Liver (tissue), 9 donors: ENCODE data around the gene RNFT2. TPM values are rescaled to one million over a fixed set of nuclear protein-coding genes. Genes with fewer than 3 reads are reported as not detected.

Experiments used
- DNase-seq: peaks from one replicate; pipeline ENCODE4 v3.0.0-alpha.2; 2017; ENCODE audit warnings: low spot score
- H3K27ac ChIP-seq, 2 donors: one replicate each; pipeline ENCODE4 v1.7.0; 2013; ENCODE audit warnings: inconsistent platforms in 2 of 2, low read length in 2 of 2, control low read depth in 1 of 2, low read depth in 1 of 2, mild to moderate bottlenecking in 1 of 2
- H3K27me3 ChIP-seq, 4 donors: one replicate each; pipeline versions ENCODE4 v1.6.1 to v1.7.0; 2013; ENCODE audit warnings: low read length in 3 of 4, inconsistent platforms in 1 of 4, mild to moderate bottlenecking in 1 of 4, moderate library complexity in 1 of 4; ENCODE audit not compliant: control insufficient read depth in 4 of 4, insufficient read depth in 4 of 4
- H3K36me3 ChIP-seq, 4 donors: one replicate each; pipeline versions ENCODE4 v1.6.1 to v1.7.0; 2013; ENCODE audit warnings: low read length in 3 of 4, mild to moderate bottlenecking in 3 of 4, low read depth in 1 of 4, moderate library complexity in 1 of 4; ENCODE audit not compliant: control insufficient read depth in 4 of 4, insufficient read depth in 3 of 4
- H3K4me1 ChIP-seq, 4 donors: one replicate each; pipeline versions ENCODE4 v1.6.1 to v1.7.0; 2013; ENCODE audit warnings: low read length in 3 of 4, mild to moderate bottlenecking in 3 of 4, moderate library complexity in 1 of 4; ENCODE audit not compliant: control insufficient read depth in 4 of 4, insufficient read depth in 4 of 4
- H3K4me3 ChIP-seq, 3 donors: one replicate each; pipeline versions ENCODE4 v1.6.1 to v1.7.0; 2013; ENCODE audit warnings: low read length in 3 of 3, control low read depth in 1 of 3, low read depth in 1 of 3, mild to moderate bottlenecking in 1 of 3
- H3K9ac ChIP-seq, 2 donors: one replicate each; pipeline ENCODE4 v1.7.0; 2013; ENCODE audit warnings: low read length in 2 of 2, mild to moderate bottlenecking in 2 of 2, moderate library complexity in 2 of 2, control low read depth in 1 of 2, low read depth in 1 of 2
- H3K9me3 ChIP-seq, 4 donors: one replicate each; pipeline versions ENCODE4 v1.6.1 to v1.7.0; 2013; ENCODE audit warnings: low read length in 3 of 4; ENCODE audit not compliant: control insufficient read depth in 4 of 4
- EGR1 ChIP-seq, 2 donors: IDR thresholded peaks; 2 replicates each; pipeline ENCODE4 v1.6.1; 2016 to 2018; ENCODE audit warnings: antibody characterized with exemption in 2 of 2, low read depth in 2 of 2
- FOXA1 ChIP-seq: IDR thresholded peaks from 2 replicates; pipeline ENCODE4 v1.6.1; 2016; ENCODE audit warnings: antibody characterized with exemption
- FOXA2 ChIP-seq: IDR thresholded peaks from 2 replicates; pipeline ENCODE4 v1.6.1; 2016; ENCODE audit warnings: antibody characterized with exemption
- GABPA ChIP-seq, 2 donors: IDR thresholded peaks in 1 of 2; conservative IDR thresholded peaks in 1 of 2; 2 replicates each; pipeline ENCODE4 v1.6.1; 2016; ENCODE audit warnings: antibody characterized with exemption in 2 of 2, mild to moderate bottlenecking in 1 of 2, moderate library complexity in 1 of 2
- HNF4A ChIP-seq, 2 donors: conservative IDR thresholded peaks; 2 replicates each; pipeline ENCODE4 v1.6.1; 2016; ENCODE audit warnings: antibody characterized with exemption in 2 of 2, mild to moderate bottlenecking in 2 of 2
- HNF4G ChIP-seq: IDR thresholded peaks from 2 replicates; pipeline ENCODE4 v1.6.1; 2016; ENCODE audit warnings: antibody characterized with exemption
- JUND ChIP-seq, 2 donors: IDR thresholded peaks; 2 replicates each; pipeline ENCODE4 v1.6.1; 2016; ENCODE audit warnings: antibody characterized with exemption in 2 of 2
- NR2F2 ChIP-seq: IDR thresholded peaks from 2 replicates; pipeline ENCODE4 v1.6.1; 2016; ENCODE audit warnings: antibody characterized with exemption
- RAD21 ChIP-seq, 2 donors: IDR thresholded peaks; 2 replicates each; pipeline ENCODE4 v1.6.1; 2016; ENCODE audit warnings: antibody characterized with exemption in 2 of 2, mild to moderate bottlenecking in 2 of 2
- RXRA ChIP-seq, 2 donors: IDR thresholded peaks; 2 replicates each; pipeline ENCODE4 v1.6.1; 2017 to 2018; ENCODE audit warnings: antibody characterized with exemption in 2 of 2, mild to moderate bottlenecking in 1 of 2
- SP1 ChIP-seq: IDR thresholded peaks from 2 replicates; pipeline ENCODE4 v1.6.1; 2018; ENCODE audit warnings: antibody characterized with exemption, mild to moderate bottlenecking
- TAF1 ChIP-seq: conservative IDR thresholded peaks from 2 replicates; pipeline ENCODE4 v1.6.1; 2016; ENCODE audit warnings: antibody characterized with exemption, mild to moderate bottlenecking
- YY1 ChIP-seq: IDR thresholded peaks from 2 replicates; pipeline ENCODE4 v1.6.1; 2016; ENCODE audit warnings: antibody characterized with exemption, mild to moderate bottlenecking
- WGBS: extraction: QIAGEN DNeasy Blood & Tissue Kit; methylation state at CpG from one replicate; pipeline ENCODE4 v1.1.7; 2013; 5-methylcytosine and 5-hydroxymethylcytosine counted together
- polyA plus RNA-seq, 2 donors: library from polyadenylated mRNA; stranded (reverse) in 1 of 2; unstranded in 1 of 2; fragments of 200-250 nt in 1 of 2; fragments of >200 nt in 1 of 2; fragmentation: Nextera tagmentation in 1 of 2; extraction: Ambion mirVana in 1 of 2; gene quantifications; one replicate each; pipeline versions ENCODE4 v1.2.1 to v1.2.3, GENCODE V29; 2013 to 2015
- total RNA-seq, 2 donors: library from RNA; depleted of rRNA; stranded (reverse); fragments of >200 nt; gene quantifications; one replicate each; pipeline ENCODE4 v1.2.3, GENCODE V29; 2014
- TF ChIP-seq, protein P1 (sequence below): fragments of 150-350 bp; IDR thresholded peaks from 2 replicates; pipeline ENCODE4 v1.5.1; 2017; ENCODE audit warnings: improper control_type of control experiment, low read depth, low read length; ENCODE audit not compliant: missing input control
- TF ChIP-seq, protein P2 (sequence below): IDR thresholded peaks from 2 replicates; pipeline ENCODE4 v1.6.1; 2016; ENCODE audit warnings: antibody characterized with exemption
- TF ChIP-seq, protein P3 (sequence below): IDR thresholded peaks from 2 replicates; pipeline ENCODE4 v1.6.1; 2016; ENCODE audit warnings: antibody characterized with exemption
- TF ChIP-seq, protein P4 (sequence below): IDR thresholded peaks from 2 replicates; pipeline ENCODE4 v1.6.1; 2016; ENCODE audit warnings: antibody characterized with exemption, mild to moderate bottlenecking
- TF ChIP-seq, protein P5 (sequence below): IDR thresholded peaks from 2 replicates; pipeline ENCODE4 v1.6.1; 2016; ENCODE audit warnings: antibody characterized with exemption
- donor health status: healthy.
- donor health status: healthy.
- donor health status: healthy.
- donor health status: healthy.
- donor health status: healthy.

RNFT2 gene
- total and polyA plus RNA-seq, 4 donors, result 0.13 to 1.4 (median 0.19) TPM

DNA sequence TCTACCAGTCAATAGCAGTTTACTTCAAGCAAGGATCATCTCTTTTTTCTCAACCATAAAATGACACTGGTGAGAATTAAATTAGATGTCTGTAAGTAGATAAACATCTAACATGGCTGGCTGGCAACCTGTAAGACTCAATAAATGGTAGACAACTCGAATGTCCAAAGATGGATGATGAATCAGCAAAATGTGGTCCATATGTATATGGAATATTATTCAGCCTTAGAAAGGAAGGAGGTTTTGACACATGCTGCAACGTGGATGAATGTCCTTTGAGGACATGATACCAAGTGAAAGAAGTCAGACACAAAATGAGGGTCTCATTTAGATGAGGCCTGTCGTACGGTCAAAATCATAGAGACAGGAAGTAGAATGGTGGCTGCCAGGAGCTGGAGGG, 46.5 kb upstream of the RNFT2 start:
- DNase-seq, result no peak
- 86% methylated on average over 4 of the region's 4 CpGs for WGBS
- Histone ChIP-seq H3K9me3 (no peaks in the 10 kb centered on the region), H3K36me3 (no peaks in the 10 kb centered on the region), H3K4me3 (no peak overlapping the region), H3K4me1 (peaks cover 0 to 23% (median 17%) of the 10 kb centered on the region in 4 donors), H3K27ac (no peak overlapping the region), H3K9ac (no peak overlapping the region), H3K27me3 (no peaks in the 10 kb centered on the region)
- TF ChIP-seq GABPA (IDR thresholded peaks at IDR 0.05 in 1 of 2, conservative IDR thresholded peaks at IDR 0.05 in 1 of 2) (no peak), RXRA (IDR thresholded peaks at IDR 0.05) (no peak), EGR1 (IDR thresholded peaks at IDR 0.05; ENCODE audit: low read depth in 2 of 2) (no peak)

DNA sequence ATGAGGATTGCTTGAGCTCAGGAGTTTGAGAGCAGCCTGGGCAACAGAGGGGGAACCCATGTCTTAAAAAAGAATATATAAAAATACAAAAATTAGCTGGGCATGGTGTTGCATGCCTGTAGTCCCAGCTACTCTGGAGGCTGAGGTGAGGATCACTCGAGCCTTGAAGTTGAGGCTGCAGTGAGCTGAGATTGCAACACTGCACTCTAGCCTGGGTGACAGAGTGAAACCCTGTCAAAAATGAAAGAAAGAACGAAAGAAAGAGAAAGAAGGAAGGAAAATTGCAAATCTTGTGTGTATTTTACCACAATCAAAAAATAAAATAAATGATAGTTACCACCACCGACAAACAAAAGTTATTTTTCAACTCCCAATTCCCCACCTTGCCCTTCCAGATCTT, 45.5 kb upstream of the RNFT2 start:
- no peak for DNase-seq
- H3K4me3 ChIP-seq, result peak overlapping the region; percentile 39 to 49 (median 47)
- 29% methylated on average over 3 of the region's 3 CpGs for WGBS
- TF ChIP-seq HNF4A (conservative IDR thresholded peaks at IDR 0.05), result no peak
- no peak for TF ChIP-seq RXRA (IDR thresholded peaks at IDR 0.05)
- no peaks in the 10 kb centered on the region for H3K27me3 ChIP-seq
- H3K36me3 ChIP-seq, result no peaks in the 10 kb centered on the region
- peak overlapping the region in 1 of 2 donors; percentile 9 for H3K27ac ChIP-seq
- H3K9ac ChIP-seq, result no peak overlapping the region
- peaks cover 0 to 23% (median 17%) of the 10 kb centered on the region in 4 donors for H3K4me1 ChIP-seq
- H3K9me3 ChIP-seq, result no peaks in the 10 kb centered on the region

DNA sequence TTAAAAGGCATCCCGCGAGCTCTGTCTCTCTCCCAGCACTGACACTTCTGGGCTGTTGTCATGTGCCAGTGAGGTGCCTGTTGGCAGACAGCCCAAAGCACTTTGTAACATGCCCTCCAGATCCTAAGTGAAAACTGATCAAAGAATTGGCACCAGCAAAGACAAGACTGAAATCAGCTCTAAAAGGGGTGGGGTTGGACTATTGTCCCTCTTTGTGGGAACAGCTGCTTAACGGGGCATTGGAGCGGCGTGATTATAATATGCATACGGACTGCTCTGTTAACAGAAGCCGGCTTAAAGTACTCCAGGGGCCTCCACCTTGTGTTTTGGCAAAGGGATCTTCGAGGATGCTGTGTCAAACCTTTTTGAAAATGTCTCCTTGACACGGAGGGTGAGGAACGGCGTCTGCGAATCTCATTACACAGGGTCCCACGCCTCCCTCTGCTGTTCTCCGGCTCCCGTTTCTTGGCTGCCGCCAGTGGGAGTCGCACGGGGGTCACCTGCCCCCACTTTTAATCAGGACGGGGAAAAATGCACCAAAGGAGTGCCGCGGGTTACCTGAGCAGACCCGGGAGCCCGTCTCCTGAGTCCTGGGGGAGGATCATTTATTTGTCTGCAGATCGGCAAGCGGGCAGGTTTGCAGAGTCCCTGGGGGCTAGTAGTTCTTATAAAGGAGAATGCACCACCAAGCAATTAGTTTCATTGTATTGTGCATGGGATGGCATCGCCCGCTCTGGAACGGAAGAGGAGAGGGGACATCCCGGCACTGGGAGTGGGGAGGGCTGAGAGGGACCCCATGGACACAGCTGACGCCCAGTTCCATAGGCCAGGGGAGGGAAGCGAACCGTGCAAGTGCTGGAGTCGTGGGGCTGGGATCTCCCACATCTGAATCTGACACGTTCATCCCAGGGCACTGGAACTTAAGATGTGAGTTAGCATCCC, 44.6 kb upstream of the RNFT2 start:
- 32% methylated on average over 34 of the region's 34 CpGs for WGBS
- Histone ChIP-seq H3K4me1 (peaks cover 0 to 28% (median 25%) of the 10 kb centered on the region in 4 donors), H3K27me3 (no peaks in the 10 kb centered on the region), H3K9me3 (no peaks in the 10 kb centered on the region), H3K4me3 (peak overlapping the region in 2 of 3 donors; percentile 39 to 47), H3K27ac (no peak overlapping the region), H3K36me3 (no peaks in the 10 kb centered on the region), H3K9ac (no peak overlapping the region)
- TF ChIP-seq EGR1 (IDR thresholded peaks at IDR 0.05; ENCODE audit: low read depth in 2 of 2), result no peak
- peak in 1 of 2 donors; percentile 79 for TF ChIP-seq RXRA (IDR thresholded peaks at IDR 0.05)
- peak; percentile 66 for TF ChIP-seq HNF4G
- no peak for TF ChIP-seq TAF1
- no peak for TF ChIP-seq NR2F2
- peak; percentile 38 for TF ChIP-seq YY1
- TF ChIP-seq, protein P1, sequence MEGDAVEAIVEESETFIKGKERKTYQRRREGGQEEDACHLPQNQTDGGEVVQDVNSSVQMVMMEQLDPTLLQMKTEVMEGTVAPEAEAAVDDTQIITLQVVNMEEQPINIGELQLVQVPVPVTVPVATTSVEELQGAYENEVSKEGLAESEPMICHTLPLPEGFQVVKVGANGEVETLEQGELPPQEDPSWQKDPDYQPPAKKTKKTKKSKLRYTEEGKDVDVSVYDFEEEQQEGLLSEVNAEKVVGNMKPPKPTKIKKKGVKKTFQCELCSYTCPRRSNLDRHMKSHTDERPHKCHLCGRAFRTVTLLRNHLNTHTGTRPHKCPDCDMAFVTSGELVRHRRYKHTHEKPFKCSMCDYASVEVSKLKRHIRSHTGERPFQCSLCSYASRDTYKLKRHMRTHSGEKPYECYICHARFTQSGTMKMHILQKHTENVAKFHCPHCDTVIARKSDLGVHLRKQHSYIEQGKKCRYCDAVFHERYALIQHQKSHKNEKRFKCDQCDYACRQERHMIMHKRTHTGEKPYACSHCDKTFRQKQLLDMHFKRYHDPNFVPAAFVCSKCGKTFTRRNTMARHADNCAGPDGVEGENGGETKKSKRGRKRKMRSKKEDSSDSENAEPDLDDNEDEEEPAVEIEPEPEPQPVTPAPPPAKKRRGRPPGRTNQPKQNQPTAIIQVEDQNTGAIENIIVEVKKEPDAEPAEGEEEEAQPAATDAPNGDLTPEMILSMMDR, result no peak
- TF ChIP-seq, protein P2, sequence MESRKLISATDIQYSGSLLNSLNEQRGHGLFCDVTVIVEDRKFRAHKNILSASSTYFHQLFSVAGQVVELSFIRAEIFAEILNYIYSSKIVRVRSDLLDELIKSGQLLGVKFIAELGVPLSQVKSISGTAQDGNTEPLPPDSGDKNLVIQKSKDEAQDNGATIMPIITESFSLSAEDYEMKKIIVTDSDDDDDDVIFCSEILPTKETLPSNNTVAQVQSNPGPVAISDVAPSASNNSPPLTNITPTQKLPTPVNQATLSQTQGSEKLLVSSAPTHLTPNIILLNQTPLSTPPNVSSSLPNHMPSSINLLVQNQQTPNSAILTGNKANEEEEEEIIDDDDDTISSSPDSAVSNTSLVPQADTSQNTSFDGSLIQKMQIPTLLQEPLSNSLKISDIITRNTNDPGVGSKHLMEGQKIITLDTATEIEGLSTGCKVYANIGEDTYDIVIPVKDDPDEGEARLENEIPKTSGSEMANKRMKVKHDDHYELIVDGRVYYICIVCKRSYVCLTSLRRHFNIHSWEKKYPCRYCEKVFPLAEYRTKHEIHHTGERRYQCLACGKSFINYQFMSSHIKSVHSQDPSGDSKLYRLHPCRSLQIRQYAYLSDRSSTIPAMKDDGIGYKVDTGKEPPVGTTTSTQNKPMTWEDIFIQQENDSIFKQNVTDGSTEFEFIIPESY, result no peak
- TF ChIP-seq, protein P3, sequence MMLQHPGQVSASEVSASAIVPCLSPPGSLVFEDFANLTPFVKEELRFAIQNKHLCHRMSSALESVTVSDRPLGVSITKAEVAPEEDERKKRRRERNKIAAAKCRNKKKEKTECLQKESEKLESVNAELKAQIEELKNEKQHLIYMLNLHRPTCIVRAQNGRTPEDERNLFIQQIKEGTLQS, result no peak
- TF ChIP-seq, protein P4, sequence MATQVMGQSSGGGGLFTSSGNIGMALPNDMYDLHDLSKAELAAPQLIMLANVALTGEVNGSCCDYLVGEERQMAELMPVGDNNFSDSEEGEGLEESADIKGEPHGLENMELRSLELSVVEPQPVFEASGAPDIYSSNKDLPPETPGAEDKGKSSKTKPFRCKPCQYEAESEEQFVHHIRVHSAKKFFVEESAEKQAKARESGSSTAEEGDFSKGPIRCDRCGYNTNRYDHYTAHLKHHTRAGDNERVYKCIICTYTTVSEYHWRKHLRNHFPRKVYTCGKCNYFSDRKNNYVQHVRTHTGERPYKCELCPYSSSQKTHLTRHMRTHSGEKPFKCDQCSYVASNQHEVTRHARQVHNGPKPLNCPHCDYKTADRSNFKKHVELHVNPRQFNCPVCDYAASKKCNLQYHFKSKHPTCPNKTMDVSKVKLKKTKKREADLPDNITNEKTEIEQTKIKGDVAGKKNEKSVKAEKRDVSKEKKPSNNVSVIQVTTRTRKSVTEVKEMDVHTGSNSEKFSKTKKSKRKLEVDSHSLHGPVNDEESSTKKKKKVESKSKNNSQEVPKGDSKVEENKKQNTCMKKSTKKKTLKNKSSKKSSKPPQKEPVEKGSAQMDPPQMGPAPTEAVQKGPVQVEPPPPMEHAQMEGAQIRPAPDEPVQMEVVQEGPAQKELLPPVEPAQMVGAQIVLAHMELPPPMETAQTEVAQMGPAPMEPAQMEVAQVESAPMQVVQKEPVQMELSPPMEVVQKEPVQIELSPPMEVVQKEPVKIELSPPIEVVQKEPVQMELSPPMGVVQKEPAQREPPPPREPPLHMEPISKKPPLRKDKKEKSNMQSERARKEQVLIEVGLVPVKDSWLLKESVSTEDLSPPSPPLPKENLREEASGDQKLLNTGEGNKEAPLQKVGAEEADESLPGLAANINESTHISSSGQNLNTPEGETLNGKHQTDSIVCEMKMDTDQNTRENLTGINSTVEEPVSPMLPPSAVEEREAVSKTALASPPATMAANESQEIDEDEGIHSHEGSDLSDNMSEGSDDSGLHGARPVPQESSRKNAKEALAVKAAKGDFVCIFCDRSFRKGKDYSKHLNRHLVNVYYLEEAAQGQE, result no peak
- TF ChIP-seq GABPA (IDR thresholded peaks at IDR 0.05 in 1 of 2, conservative IDR thresholded peaks at IDR 0.05 in 1 of 2), result peak in 1 of 2 donors; percentile 27
- TF ChIP-seq HNF4A (conservative IDR thresholded peaks at IDR 0.05), result peak; percentile 87 to 97
- TF ChIP-seq JUND (IDR thresholded peaks at IDR 0.05), result peak; percentile 14 to 79
- peak; percentile 66 for TF ChIP-seq FOXA2
- peak; percentile 51 for TF ChIP-seq FOXA1
- TF ChIP-seq, protein P5, sequence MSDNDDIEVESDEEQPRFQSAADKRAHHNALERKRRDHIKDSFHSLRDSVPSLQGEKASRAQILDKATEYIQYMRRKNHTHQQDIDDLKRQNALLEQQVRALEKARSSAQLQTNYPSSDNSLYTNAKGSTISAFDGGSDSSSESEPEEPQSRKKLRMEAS, result peak; percentile 59
- TF ChIP-seq RAD21 (IDR thresholded peaks at IDR 0.05), result peak; percentile 33 to 42
- peak; percentile 53 for TF ChIP-seq SP1
- DNase-seq, result no peak
